Measurements from ENCODE around the gene SMTNL2. TPM values are rescaled to one million over a fixed set of nuclear protein-coding genes. Genes with fewer than 3 reads are reported as not detected.

Gene SMTNL2
- total and polyA plus RNA-seq, 2 of the 4 experiments (the other 2 are of a cell fraction) = not detected

GRCh38 chr17:4632581-4632920, 48.2 kb downstream of the SMTNL2 start:
- H3K27ac ChIP-seq (ENCODE audit: insufficient read depth, low read length) = no peak overlapping the region
- TF ChIP-seq RCOR1 (IDR thresholded peaks at IDR 0.05; ENCODE audit: insufficient replicate concordance, low read length) (no peak), CEBPB (IDR thresholded peaks at IDR 0.05; ENCODE audit: low read depth, low read length) (no peak), FOS (IDR thresholded peaks at IDR 0.05; ENCODE audit: low read depth, low read length) (no peak), POLR2A (IDR thresholded peaks at IDR 0.05; ENCODE audit: low read depth, low read length) (no peak), MAFK (IDR thresholded peaks at IDR 0.05; ENCODE audit: low read depth, low read length) (no peak), CHD1 (IDR thresholded peaks at IDR 0.05; ENCODE audit: low read depth, low read length) (no peak), USF2 (IDR thresholded peaks at IDR 0.05; ENCODE audit: low read depth, low read length) (no peak), NFE2L2 (IDR thresholded peaks at IDR 0.05; ENCODE audit: low read depth, low read length) (no peak), CTCF (conservative IDR thresholded peaks at IDR 0.05; ENCODE audit: low read depth, low read length) (no peak), BHLHE40 (IDR thresholded peaks at IDR 0.05; ENCODE audit: low read depth, low read length) (no peak)
- H3K18ac ChIP-seq (ENCODE audit: low read depth, low read length) = no peak overlapping the region
- no peak overlapping the region for H2BK5ac ChIP-seq (ENCODE audit: low read depth, low read length, poor library complexity, severe bottlenecking)
- no peak overlapping the region for H3K14ac ChIP-seq (replicated peaks; ENCODE audit: low read depth, low read length)
- no peak overlapping the region for H4K8ac ChIP-seq (ENCODE audit: low read depth in 2 of 2, low read length in 2 of 2)
- DNase-seq (no peak), ATAC-seq (ENCODE audit: low read depth) (no peak)
- H2BK15ac ChIP-seq (ENCODE audit: low read depth, low read length) = no peak overlapping the region
- H2BK120ac ChIP-seq (ENCODE audit: low read depth, low read length) = no peak overlapping the region
- dilution Hi-C loops (cut with HindIII; ENCODE audit: low sequenced_read_pairs, unreplicated experiment) = no loop called here
- POLR2A ChIA-PET (ENCODE audit: unreplicated experiment) = no interaction called here
- H2AFZ ChIP-seq (replicated peaks; ENCODE audit: low read length, poor library complexity) = no peak overlapping the region
- H3K27me3 ChIP-seq (ENCODE audit: control insufficient read depth, insufficient read depth, low read length) = peaks cover 32% of the 10 kb centered on the region
- intact Hi-C loops (cut with micrococcal nuclease) = no loop called here
- H4K91ac ChIP-seq (ENCODE audit: insufficient read depth, low read depth, low read length) = no peak overlapping the region
- no peak overlapping the region for H3K56ac ChIP-seq (ENCODE audit: extremely low read depth, insufficient read depth, low read length)
- no peak overlapping the region for H3K4me3 ChIP-seq (ENCODE audit: insufficient read depth, low read depth, low read length)
- H3K4me2 ChIP-seq (ENCODE audit: low read depth, low read length) = no peak overlapping the region
- no peaks in the 10 kb centered on the region for H3K36me3 ChIP-seq (ENCODE audit: control insufficient read depth, insufficient read depth, low read length)
- H3K9me1 ChIP-seq (ENCODE audit: insufficient read depth, low read length) = no peaks in the 10 kb centered on the region
- H3K9ac ChIP-seq (ENCODE audit: low read depth, low read length) = no peak overlapping the region
- in situ Hi-C loops (cut with MboI; ENCODE audit: low sequenced_read_pairs) = no loop called here
- no peaks in the 10 kb centered on the region for H3K9me3 ChIP-seq (ENCODE audit: control insufficient read depth, insufficient read depth, low read length)
- H3K4me1 ChIP-seq (ENCODE audit: control insufficient read depth, insufficient read depth, low read length) = no peaks in the 10 kb centered on the region
- H3K4ac ChIP-seq (ENCODE audit: low read depth, low read length) = no peak overlapping the region
- no peak overlapping the region for H4K5ac ChIP-seq (ENCODE audit: low read depth, low read length)
- 47% methylated on average over 3 of the region's 7 CpGs; no CpG with 5 or more reads in 1 of the 2 experiments for WGBS, 2 experiments (ENCODE audit: extremely low coverage in 2 of 2, insufficient read length in 1 of 2)
- H2AK9ac ChIP-seq (replicated peaks; ENCODE audit: low read depth, low read length, poor library complexity) = no peak overlapping the region
- H2BK20ac ChIP-seq (ENCODE audit: low read depth, low read length) = no peak overlapping the region
- BruUV-seq (replicated peaks) = no TSS peak
- CTCF ChIA-PET = no interaction called here
- no peak overlapping the region for H3K23ac ChIP-seq (ENCODE audit: low read depth, low read length)
- no peaks in the 10 kb centered on the region for H4K20me1 ChIP-seq (ENCODE audit: insufficient read depth, low read length)
- H2AK5ac ChIP-seq (ENCODE audit: low read depth, low read length) = no peak overlapping the region
- H3K79me1 ChIP-seq (ENCODE audit: low read depth in 1 of 2, low read length in 2 of 2) = no peaks in the 10 kb centered on the region

Measured in IMR-90 (cell line).